Neutrophil (primary cell): ENCODE measurements around the gene DUS1L.

Experiments
- H3K27ac ChIP-seq: fragments of 200-600 bp; sonication (generic); 2 replicates; pipeline ENCODE4 v1.5.1; 2016; ENCODE audit warnings: mild to moderate bottlenecking, moderate library complexity
- H3K27me3 ChIP-seq: fragments of 200-600 bp; sonication (generic); 2 replicates; pipeline ENCODE4 v1.6.0; 2016; ENCODE audit warnings: mild to moderate bottlenecking
- H3K36me3 ChIP-seq: fragments of 200-600 bp; sonication (generic); 2 replicates; pipeline ENCODE4 v1.5.1; 2017
- H3K4me1 ChIP-seq, 2 experiments: fragments of 200-600 bp in 1 of 2; sonication (generic) in 1 of 2; 1 replicate in 1 of 2; 2 replicates in 1 of 2; pipeline versions ENCODE4 v1.5.1 to v1.6.1; 2013 to 2016; ENCODE audit warnings: low read depth in 1 of 2, low read length in 1 of 2, mild to moderate bottlenecking in 1 of 2, moderate library complexity in 1 of 2; ENCODE audit not compliant: control insufficient read depth in 1 of 2, insufficient read depth in 1 of 2
- H3K4me3 ChIP-seq, 2 experiments: fragments of 200-600 bp in 1 of 2; sonication (generic) in 1 of 2; 1 replicate in 1 of 2; 2 replicates in 1 of 2; pipeline ENCODE4 v1.5.1; 2013 to 2016; ENCODE audit warnings: low read depth in 1 of 2, low read length in 1 of 2, mild to moderate bottlenecking in 1 of 2, moderate library complexity in 1 of 2
- H3K9me3 ChIP-seq: fragments of 200-600 bp; sonication (generic); 2 replicates; pipeline ENCODE4 v1.5.1; 2016
- CTCF ChIP-seq: fragments of 200-600 bp; sonication (generic); IDR thresholded peaks from 2 replicates; pipeline ENCODE4 v1.5.1; 2016; ENCODE audit warnings: antibody characterized with exemption

The DUS1L gene

GRCh38 chr17:82021107-82021899 lies 44.3 kb downstream of the DUS1L start:
- Histone ChIP-seq H3K36me3 (peaks cover 9% of the 10 kb centered on the region), H3K4me1 (peaks cover 25 to 26% of the 10 kb centered on the region in 2 experiments), H3K9me3 (no peaks in the 10 kb centered on the region), H3K27ac (no peak overlapping the region), H3K4me3 (peak overlapping the region; percentile 73 to 100), H3K27me3 (no peaks in the 10 kb centered on the region)
- TF ChIP-seq CTCF: no peak

- Histone ChIP-seq H3K36me3 (peaks cover 9% of the 10 kb centered on the region), H3K4me1 (peaks cover 25 to 26% of the 10 kb centered on the region in 2 experiments)
- no peak for TF ChIP-seq CTCF
Observed at GRCh38 chr17:82020572-82021106, 45.0 kb downstream of the DUS1L start.

GRCh38 chr17:82019690-82020571 lies 45.7 kb downstream of the DUS1L start:
- TF ChIP-seq CTCF: peak; percentile 62
- no peak overlapping the region for H3K4me3 ChIP-seq
- H3K4me1 ChIP-seq: peaks cover 25 to 26% of the 10 kb centered on the region in 2 experiments
- H3K36me3 ChIP-seq: peaks cover 9% of the 10 kb centered on the region
- H3K27me3 ChIP-seq: no peaks in the 10 kb centered on the region
- H3K27ac ChIP-seq: no peak overlapping the region
- H3K9me3 ChIP-seq: no peaks in the 10 kb centered on the region

More at GRCh38 chr17:82020572-82021106, 45.0 kb downstream of the DUS1L start:
- Histone ChIP-seq H3K27ac (no peak overlapping the region), H3K9me3 (no peaks in the 10 kb centered on the region), H3K27me3 (no peaks in the 10 kb centered on the region), H3K4me3 (no peak overlapping the region)

GRCh38 chr17:82018989-82019689 lies 46.5 kb downstream of the DUS1L start:
- Histone ChIP-seq H3K36me3 (peaks cover 9% of the 10 kb centered on the region), H3K9me3 (no peaks in the 10 kb centered on the region), H3K27ac (no peak overlapping the region), H3K4me1 (peaks cover 24 to 26% of the 10 kb centered on the region in 2 experiments), H3K27me3 (no peaks in the 10 kb centered on the region), H3K4me3 (no peak overlapping the region)
- TF ChIP-seq CTCF: no peak
